Stimulated activated CD4-positive, alpha-beta T cell treated with anti-CD3 and anti-CD28 coated beads, Interleukin-4, amount 100 ng/mL, for 24 hours (primary cell): ENCODE data around the gene HSP90AB1.
A peak's percentile ranks its signal among the peaks of the same experiment; 100 is the strongest.

Experiments used
- DNase-seq: peaks from one replicate; pipeline ENCODE4 v3.0.0-alpha.2; 2020

Gene HSP90AB1

DNA sequence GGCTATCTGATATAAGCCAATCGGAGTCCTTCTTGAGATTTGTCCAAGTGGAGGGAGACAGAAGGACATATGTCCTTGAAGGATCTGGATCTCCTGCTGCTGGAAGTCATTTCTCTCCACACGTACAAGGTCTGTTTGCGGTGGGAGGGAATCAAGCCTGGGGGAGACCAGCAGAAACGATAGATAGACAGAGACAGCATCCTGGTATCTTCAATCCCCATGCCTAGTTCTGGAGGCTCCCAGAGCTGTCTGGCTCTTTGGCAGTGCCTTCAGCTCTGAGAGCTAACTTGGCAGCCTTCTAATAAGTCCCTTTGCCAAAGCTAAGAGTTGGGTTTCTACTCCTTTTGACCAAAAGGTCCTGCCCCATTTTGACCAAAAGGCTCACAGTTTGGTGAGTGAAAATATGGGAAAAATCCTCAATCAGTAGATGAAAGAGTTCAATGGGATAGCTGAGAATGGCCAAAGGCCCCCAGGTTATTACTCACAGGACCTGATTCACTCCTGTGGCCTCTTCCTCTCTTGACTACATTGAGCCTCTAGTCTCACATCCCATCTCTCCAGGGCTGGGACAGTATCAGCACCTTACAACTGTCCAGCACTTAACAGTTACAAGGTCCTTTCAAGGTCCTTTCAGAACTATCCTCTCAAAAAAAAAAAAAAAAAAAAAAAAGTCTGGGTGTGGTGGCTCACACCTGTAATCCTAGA, 45.9 kb downstream of the HSP90AB1 start:
- DNase-seq, result no peak

DNA sequence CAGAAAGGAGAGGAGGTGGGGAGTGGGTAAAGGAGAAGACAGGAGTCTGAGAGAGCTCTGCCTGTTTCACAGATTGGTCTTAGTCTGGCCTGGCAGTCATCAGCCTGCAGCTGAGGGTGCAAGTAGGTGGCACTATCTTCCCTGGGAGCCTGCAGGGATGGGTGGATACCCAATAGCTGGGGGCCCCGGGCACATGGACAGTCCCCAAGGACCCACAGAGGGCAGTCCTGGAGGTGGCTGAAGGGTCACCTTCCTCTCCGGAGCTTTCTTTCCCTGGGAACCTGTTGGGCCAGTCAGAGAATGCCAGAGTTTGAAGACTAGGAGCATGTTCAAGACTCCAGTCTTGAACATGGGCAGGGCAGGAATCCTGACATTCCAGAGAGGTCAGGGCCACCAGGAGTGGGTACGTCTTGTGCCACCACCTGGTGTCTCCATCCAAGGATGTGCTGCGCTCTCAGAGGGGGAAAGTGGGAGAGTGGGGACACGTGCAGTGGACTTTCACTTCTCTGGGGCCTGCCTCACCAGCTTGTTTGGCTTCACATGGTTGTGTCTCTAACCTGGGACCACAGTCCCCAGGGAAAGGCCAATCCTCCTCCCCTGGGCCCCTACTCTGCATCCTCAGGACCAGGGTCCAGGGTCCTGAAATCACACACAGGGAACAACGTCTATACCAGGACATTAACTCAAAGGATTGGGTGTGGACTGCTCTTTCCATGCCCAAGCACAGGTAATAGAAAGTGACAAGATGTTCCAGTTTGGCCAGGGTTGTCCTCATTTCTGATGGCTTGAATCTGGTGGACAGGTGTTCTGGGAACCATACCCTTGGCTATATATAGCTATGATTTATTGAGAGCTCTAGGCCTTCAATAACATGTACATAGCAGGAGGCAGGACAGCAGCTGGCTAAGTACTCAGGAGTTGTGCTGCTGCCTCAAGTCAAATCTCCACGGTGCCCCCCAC, 48.2 kb downstream of the HSP90AB1 start:
- no peak for DNase-seq

DNA sequence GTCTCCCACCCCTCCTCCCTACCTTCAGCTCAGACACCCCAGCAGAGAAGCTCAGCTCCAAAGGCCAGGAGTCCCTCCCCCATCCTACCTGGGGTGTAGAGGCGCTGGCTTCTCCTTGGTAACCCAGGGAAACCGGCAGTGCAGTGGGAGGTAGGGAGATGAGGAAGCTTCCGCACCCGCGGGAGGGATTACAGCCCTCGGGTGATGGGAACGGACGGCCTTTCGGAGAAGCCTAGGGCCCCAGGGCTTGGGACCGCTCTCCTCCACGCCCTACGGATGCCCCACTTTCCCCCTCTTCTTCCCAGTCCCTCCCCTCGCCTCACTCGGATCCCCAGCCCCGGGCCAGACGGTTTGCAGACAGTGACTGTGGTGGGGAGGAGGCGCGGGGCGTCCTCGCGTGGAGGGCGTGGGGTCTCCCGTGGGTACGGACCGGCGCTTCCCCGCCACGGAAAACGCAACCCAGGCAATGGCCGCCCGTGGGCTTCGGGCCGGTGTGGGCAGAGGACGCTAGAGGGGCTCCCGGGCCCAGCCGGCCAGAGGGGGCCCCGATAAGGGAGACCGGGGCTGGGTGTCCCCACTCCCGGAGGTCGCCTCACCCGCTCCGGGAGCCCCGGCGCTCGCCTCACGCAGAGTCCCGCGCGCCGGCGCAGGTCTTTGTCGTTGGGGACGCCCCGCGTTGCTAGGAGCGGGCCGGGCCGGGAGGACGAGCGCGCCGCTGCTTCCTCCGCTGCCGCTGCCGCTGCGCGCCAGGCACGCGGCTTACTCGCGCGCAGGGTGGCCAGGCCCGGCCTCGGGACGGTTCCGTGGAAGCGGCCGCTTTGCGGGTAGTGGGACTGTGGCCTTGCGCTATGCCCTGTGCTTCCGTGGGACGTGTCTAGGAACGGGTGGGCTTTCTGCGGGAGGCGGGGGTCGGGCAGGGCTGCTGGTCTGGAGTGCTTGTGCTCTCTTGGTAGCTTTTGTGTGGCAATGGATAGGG, 50.5 kb downstream of the HSP90AB1 start:
- peak; percentile 52 for DNase-seq

DNA sequence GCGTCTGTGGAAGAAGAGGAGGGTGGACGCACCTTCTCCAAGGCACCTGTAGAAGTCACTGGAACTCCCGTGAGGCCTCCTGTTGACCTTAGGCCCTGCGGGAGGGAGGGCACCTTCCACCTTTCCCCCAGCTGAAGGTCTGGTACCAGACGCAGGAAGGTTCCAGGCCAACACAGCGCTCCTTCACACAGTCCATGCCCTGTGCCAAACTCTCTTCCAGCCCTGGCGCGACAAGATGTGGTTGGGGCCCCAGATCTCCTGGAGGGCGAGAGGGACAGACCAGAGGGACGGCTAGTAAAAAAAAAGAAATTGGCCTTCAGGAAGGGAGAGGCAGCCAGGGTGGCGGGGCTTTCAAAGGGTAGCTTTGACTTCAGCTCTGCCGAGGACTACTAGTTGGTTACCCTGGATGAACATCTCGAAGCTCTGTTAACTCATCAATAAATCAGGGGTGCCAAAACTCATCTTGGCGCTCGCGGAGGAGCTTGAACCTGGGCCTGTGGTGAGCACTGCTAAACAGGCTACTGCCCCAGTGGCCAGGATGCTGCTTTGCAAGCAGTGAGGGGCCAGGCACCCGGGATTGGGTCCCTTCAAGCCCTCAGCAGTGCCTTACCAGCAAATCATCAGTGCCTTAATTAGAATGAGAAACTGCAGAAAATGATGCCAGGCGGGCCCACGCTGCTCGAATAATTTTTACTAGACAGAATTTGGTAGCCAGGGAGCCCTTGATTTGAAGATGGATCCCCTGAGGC, 51.3 kb downstream of the HSP90AB1 start:
- no peak for DNase-seq

DNA sequence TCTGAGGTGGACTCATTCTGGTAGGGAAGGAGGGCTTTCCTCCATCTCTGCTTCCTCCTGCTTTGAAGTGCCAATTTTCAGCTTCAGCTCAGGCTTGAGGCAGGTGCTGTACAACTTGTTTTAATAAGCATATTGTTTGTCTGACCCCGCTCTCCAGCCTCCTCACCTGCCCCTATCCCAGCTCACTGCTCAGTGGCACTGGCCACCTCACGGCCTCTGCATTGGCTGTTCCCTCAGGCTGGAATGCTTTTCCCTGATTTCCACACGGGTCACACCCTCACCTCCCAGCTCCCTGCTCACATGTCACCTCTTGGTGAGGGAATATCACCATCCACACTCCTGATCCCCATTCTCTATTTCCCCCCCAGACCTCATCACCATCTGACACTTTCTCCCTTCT, 52.0 kb downstream of the HSP90AB1 start:
- DNase-seq, result no peak

DNA sequence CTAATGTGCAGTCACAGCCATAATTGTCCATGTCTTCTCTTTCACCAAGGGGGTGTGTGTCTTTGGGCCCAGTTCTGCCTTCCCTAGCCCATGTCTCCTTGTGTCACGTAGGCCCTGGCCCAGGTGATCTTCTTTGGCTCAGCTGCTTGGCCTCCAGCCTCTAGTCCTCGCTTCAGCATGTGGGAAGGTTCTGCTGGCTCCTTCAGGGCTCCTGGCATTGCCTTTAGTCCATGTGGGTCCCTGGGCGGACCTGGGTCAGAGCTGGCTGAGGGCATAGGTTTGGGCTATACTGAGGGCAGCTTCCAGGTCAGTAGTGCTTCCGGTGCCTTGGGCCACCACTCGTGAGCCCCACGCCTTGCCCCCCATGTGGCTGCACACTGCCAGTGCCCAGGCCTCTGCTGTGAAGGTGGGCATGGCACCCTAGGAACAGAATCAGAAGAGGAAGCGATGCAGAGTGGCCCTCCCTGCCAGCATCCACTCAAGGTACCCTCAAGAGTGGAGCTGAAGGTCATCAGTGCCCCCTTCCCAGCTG, 53.5 kb downstream of the HSP90AB1 start:
- no peak for DNase-seq

DNA sequence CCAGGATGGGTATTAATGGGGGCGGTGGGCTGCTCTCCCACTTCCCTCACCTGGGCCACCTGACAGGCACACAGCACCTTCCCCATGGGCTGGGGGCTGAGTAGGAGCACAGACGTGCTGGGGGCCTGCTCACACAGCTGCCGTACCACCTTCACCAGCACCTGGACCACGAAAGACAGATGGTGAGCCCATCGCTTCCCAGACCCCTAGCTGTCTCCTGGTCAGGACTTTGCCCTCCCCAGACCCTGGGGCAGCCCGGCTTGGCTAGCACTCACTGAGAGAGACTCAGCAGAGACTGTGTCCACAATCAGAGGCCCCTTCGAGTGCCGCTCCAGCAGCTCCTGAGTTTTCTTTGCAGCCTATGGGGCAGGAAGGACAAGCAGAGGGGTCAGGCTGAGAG, 54.2 kb downstream of the HSP90AB1 start:
- DNase-seq, result no peak

DNA sequence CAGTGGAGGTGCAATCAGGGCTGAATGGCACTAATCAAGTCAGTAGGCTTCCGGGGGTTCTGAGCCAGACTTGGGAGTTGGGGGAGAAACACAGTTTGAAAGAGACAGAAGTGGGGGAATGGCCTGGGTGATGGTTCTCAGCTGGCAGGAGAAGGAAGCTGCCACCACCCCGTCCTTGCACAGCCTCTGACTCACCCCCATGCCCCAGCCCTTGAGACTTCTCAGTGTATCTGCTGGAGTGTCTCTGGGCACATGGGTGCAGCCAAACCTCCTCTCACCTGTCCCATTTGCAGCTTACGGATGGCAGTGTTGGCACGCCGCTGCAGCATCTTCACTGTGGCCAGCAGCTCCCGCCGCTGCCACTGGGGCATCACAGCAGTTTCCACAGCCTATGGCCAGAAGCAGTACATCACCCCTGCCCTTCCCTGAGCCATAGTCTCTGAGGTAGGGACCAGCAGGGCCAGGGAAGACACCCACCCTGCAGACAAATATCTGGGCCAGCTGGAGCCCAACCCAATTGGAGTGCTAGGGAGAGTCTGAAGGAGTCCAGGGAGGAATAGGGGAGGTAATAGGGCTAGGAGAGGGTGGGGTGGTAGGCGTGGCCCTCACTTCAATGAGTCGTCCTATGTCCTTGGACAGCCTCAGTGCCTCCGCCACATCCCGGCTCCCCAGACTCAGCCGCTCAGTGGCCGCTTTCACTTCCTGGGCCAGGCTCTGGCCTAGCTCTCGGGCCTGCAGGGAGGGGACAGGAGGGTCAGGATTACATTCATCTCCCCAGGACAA, 55.1 kb downstream of the HSP90AB1 start:
- no peak for DNase-seq

DNA sequence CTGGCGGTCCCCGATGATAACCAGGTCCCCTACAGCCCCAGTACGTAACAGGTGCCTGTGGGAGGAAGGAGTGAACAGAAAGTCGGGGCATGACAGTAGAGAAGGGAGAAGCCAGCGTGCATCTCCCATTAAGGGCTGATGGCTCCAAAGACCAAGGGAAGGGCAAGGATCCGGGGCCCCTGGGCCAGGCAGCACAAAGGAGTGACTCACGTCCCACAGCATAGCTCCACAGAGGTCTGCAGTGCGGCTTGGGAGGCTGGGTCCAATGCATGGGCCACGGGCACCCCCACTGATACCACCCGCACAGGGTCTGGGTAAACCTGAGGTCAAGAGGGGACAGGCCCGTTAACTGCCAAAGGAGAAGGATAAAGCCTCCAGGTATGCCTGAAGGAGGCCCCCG, 56.0 kb downstream of the HSP90AB1 start:
- DNase-seq, result no peak
